HG02763 (cell line): ENCODE measurements around the gene LIPC.

Experiments used
- ATAC-seq: cut with Tn5 transposase; IDR thresholded peaks from one replicate; pipeline ENCODE4 v1.9.1; 2021; ENCODE audit warnings: mild to moderate bottlenecking, moderate library complexity; ENCODE audit not compliant: unreplicated experiment

The LIPC gene

GRCh38 chr15:58530056-58530590 lies 98.3 kb downstream of the LIPC start:
- ATAC-seq, result no peak

GRCh38 chr15:58532126-58532525 lies 100.3 kb downstream of the LIPC start:
- ATAC-seq, result no peak

GRCh38 chr15:58534556-58534955 lies 102.8 kb downstream of the LIPC start:
- ATAC-seq, result no peak

GRCh38 chr15:58535337-58535736 lies 103.5 kb downstream of the LIPC start:
- ATAC-seq, result no peak

GRCh38 chr15:58535894-58536293 lies 104.1 kb downstream of the LIPC start:
- no peak for ATAC-seq

GRCh38 chr15:58536414-58536813 lies 104.6 kb downstream of the LIPC start:
- no peak for ATAC-seq

GRCh38 chr15:58537033-58537432 lies 105.2 kb downstream of the LIPC start:
- ATAC-seq, result no peak

GRCh38 chr15:58538225-58538727 lies 106.5 kb downstream of the LIPC start:
- ATAC-seq, result no peak

GRCh38 chr15:58538901-58539300 lies 107.1 kb downstream of the LIPC start:
- no peak for ATAC-seq

GRCh38 chr15:58539548-58539947 lies 107.8 kb downstream of the LIPC start:
- no peak for ATAC-seq

- no peak for ATAC-seq
Observed at GRCh38 chr15:58541410-58542087, 109.8 kb downstream of the LIPC start.

GRCh38 chr15:58543664-58544335 lies 112.0 kb downstream of the LIPC start:
- ATAC-seq, result no peak

GRCh38 chr15:58544756-58545155 lies 113.0 kb downstream of the LIPC start:
- no peak for ATAC-seq

GRCh38 chr15:58545307-58546065 lies 113.7 kb downstream of the LIPC start:
- no peak for ATAC-seq

GRCh38 chr15:58546066-58546591 lies 114.3 kb downstream of the LIPC start:
- ATAC-seq, result no peak

GRCh38 chr15:58546635-58547627 lies 115.1 kb downstream of the LIPC start:
- no peak for ATAC-seq

- ATAC-seq, result no peak
Observed at GRCh38 chr15:58547628-58548307, 116.0 kb downstream of the LIPC start.

GRCh38 chr15:58548308-58549012 lies 116.7 kb downstream of the LIPC start:
- no peak for ATAC-seq
